ENCODE measurements around the gene MRTO4.

DNA sequence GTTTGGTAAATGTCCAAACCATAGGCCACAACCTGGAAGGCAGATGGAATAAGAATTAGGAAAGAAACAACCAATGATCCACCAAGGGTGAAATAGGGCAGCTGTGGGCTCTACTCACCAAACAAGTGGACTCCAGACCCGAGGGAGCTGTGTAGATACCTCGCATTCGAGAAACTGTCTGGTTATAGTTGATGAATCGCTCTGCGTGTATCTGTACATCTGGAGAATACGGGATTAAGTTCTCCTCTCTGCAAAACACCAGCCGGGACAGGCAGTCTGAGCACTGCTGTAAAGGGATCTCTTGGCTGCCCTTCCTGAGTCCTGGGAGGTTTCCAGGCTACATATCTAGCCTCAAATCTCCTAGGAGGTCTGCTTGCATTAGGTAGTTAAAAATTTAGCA lies 32.2 kb upstream of the MRTO4 start:
- TF ChIP-seq EZH2phosphoT487 (IDR thresholded peaks at IDR 0.05; ENCODE audit: insufficient read depth, low read depth) (no peak), EZH2 (IDR thresholded peaks at IDR 0.05; ENCODE audit: insufficient read depth, poor library complexity, severe bottlenecking) (no peak)

Measured in GM23248 (cell line).